ENCODE results near the gene ASXL1.
"Not testable (repeated sequence)": the region's sequence is repeated elsewhere in the genome, so short reads cannot be mapped to it uniquely, and the experiment has no call there.

The ASXL1 gene

GRCh38 chr20:32363492-32363891 is 5.4 kb downstream of the ASXL1 start:
- no peak for DNase-seq

GRCh38 chr20:32364554-32365208 is 6.5 kb downstream of the ASXL1 start:
- DNase-seq: no peak

- no peak for DNase-seq
These were observed 7.4 kb downstream of the ASXL1 start for GRCh38 chr20:32365564-32365963.

- no peak for DNase-seq
These were observed 8.2 kb downstream of the ASXL1 start for GRCh38 chr20:32366380-32366779.

GRCh38 chr20:32368323-32368722 is 10.2 kb downstream of the ASXL1 start:
- DNase-seq: no peak

- DNase-seq: no peak
These were observed 10.8 kb downstream of the ASXL1 start for GRCh38 chr20:32368925-32369324.

- no peak for DNase-seq
These were observed 12.8 kb downstream of the ASXL1 start for GRCh38 chr20:32370897-32371296.

- no peak for DNase-seq
These were observed 20.3 kb downstream of the ASXL1 start for GRCh38 chr20:32378461-32378860.

- DNase-seq: not testable (repeated sequence)
These were observed 21.9 kb downstream of the ASXL1 start for GRCh38 chr20:32380037-32380436.

- no peak for DNase-seq
These were observed 22.6 kb downstream of the ASXL1 start for GRCh38 chr20:32380745-32381144.

- DNase-seq: no peak
These were observed 24.2 kb downstream of the ASXL1 start for GRCh38 chr20:32382102-32382950.

- not testable (repeated sequence) for DNase-seq
These were observed 25.3 kb downstream of the ASXL1 start for GRCh38 chr20:32383441-32383840.

GRCh38 chr20:32385541-32385940 is 27.4 kb downstream of the ASXL1 start:
- DNase-seq: no peak

GRCh38 chr20:32386091-32386490 is 28.0 kb downstream of the ASXL1 start:
- no peak for DNase-seq

GRCh38 chr20:32387252-32387651 is 29.1 kb downstream of the ASXL1 start:
- DNase-seq: no peak

- DNase-seq: no peak
These were observed 32.9 kb downstream of the ASXL1 start for GRCh38 chr20:32391003-32391402.

- no peak for DNase-seq
These were observed 36.9 kb downstream of the ASXL1 start for GRCh38 chr20:32395066-32395465.

GRCh38 chr20:32396646-32397160 is 38.6 kb downstream of the ASXL1 start:
- no peak for DNase-seq

- DNase-seq: no peak
These were observed 39.5 kb downstream of the ASXL1 start for GRCh38 chr20:32397567-32398084.

GRCh38 chr20:32400476-32400875 is 42.3 kb downstream of the ASXL1 start:
- no peak for DNase-seq

GRCh38 chr20:32404017-32404416 is 45.9 kb downstream of the ASXL1 start:
- no peak for DNase-seq

GRCh38 chr20:32406701-32407100 is 48.6 kb downstream of the ASXL1 start:
- DNase-seq: no peak

- not testable (repeated sequence) for DNase-seq
These were observed 49.1 kb downstream of the ASXL1 start for GRCh38 chr20:32407131-32407750.

All from right forelimb (tissue), 1 donor.